ENCODE measurements around the gene SLC44A5. TPM values are rescaled to one million over a fixed set of nuclear protein-coding genes. Genes with fewer than 3 reads are reported as not detected.
"Not testable (repeated sequence)": the region's sequence is repeated elsewhere in the genome, so short reads cannot be mapped to it uniquely, and the experiment has no call there.

Gene SLC44A5
- total RNA-seq, 2 donors from 2014 or later, result 6.7 to 8.4 TPM

DNA sequence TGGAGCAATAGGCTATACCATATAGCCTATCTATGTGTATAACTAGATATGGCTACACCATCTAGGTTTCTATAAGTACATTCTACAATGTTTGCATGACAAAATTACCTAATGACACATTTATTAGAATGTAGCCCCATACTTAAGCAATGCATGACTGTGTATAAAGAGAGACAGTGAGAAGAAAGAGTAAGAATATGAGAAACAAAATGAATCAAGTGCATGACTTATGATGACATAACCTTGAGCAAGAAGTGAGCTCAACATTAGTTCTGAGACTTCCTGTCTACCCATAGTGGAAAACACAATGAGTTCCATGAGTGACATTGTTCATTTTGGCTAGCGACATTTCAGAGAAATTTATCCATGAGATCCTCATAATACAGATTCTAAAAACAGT is 10.1 kb downstream of the SLC44A5 start:
- intact Hi-C loops (cut with DNase I, micrococcal nuclease), result no loop called here
- ATAC-seq (no peak), DNase-seq (no peak)

DNA sequence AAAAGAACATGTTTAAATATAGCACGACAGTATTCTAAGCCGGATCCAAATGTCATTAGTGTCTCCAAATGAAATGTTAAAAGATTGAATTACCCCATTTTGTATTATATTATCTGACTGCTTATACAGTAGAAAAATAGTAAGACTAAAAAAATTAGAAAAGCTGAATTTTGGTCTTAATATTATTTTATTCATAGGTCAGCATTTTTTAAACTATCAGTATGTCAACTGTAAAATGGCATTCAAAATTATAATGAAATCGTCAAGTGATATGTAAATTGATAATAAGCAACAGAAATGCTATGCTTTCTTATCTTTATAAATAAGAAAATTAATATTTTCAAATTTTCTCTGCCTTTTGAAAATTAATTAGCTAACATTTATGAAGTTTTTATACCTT is 16.6 kb downstream of the SLC44A5 start:
- intact Hi-C loops (cut with DNase I, micrococcal nuclease), result no loop called here
- ATAC-seq, result no peak

DNA sequence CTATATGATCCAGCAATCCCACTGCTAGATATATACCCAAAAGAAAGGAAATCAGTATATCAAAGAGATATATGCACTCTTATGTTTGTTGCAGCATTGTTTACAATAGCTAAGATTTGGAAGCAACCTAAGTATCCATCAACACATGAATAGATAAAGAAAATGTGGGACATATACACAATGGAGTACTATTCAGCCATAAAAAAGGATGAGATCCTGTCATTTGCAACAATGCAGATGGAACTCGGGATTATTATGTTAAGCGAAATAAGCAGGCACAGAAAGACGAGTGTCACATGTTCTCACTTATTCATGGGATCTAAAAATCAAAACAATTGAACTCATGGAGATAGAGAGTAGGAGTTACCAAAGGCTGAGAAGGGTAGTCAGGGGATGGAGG is 17.5 kb downstream of the SLC44A5 start:
- DNase-seq; intact Hi-C loops (cut with DNase I, micrococcal nuclease); ATAC-seq: not testable (repeated sequence)

More for the DNA sequence above, 16.6 kb downstream of the SLC44A5 start:
- no peak for DNase-seq

DNA sequence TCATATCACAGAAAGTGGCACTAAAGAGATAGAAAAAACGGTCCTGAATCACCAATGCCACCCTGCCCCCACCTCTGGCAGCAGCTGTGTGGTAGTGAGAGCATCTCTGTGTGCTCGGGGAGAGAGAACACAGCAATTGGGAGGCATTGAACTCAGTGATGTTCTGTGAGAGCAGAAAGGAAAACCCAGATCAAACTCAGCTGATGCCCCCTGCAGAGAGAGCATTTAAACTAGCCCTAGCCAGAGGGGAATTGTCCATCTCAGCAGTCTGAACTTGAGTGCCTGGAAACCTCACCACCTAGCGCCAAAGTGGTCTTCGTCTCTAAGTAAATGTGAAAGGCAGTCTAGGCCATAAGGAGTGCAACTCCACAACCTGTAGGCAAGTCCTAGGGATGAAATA is 21.3 kb downstream of the SLC44A5 start:
- DNase-seq (no peak), ATAC-seq (no peak)
- intact Hi-C loops (cut with DNase I, micrococcal nuclease), result no loop called here

DNA sequence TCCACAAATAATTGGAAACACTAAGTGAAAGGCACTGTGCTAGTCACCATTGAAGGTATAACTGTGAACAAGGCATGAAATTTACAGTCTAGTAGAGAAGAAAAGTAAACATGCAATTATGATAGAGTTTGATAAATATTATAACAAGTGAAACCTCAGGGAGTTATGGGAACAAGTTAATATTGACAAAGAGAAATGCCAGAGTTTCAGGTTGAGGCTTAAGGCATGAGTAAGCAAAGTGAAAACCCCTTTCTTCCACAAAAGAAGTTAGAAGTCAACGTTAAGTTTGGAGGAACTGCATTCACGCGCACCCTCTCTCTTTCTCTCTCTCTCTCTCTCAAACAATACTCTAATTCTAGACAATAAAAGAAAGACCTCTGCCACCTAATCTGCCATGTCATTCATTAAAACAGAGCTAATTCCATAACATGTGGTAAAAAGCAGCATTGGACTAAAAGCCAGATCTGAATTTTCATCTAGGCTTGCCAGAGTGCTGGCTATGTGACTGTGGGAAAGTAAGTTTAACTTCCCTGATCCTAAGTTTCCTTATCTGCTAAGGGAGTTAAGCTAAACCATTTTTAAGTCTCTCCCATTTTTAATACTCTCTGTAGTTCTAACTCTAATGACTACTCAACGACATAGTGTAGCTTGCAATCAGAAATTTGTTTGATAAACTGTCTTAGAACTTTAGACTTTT is 22.0 kb downstream of the SLC44A5 start:
- ATAC-seq (no peak), DNase-seq (no peak)
- intact Hi-C loops (cut with DNase I, micrococcal nuclease), result no loop called here

DNA sequence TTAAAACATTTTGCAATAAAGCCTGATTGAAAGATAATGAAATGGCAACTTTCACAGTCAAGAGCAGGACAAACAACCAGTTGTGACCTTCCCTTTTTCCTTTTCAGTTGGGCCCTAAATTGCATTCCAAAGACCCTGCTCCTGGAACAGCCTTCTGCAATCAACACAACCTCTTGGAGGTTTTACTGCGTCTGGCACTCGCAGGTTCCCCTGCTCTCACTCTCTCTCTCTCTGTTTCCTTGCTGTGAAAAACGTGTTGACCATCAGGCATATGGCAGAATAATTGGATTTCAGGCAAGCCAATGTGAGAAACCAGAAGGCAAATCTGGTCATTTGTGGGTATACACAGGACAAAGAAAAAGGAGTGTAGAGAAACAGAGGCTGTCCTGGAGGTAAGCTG is 23.2 kb downstream of the SLC44A5 start:
- intact Hi-C loops (cut with DNase I, micrococcal nuclease), result no loop called here
- DNase-seq (no peak), ATAC-seq (no peak)

DNA sequence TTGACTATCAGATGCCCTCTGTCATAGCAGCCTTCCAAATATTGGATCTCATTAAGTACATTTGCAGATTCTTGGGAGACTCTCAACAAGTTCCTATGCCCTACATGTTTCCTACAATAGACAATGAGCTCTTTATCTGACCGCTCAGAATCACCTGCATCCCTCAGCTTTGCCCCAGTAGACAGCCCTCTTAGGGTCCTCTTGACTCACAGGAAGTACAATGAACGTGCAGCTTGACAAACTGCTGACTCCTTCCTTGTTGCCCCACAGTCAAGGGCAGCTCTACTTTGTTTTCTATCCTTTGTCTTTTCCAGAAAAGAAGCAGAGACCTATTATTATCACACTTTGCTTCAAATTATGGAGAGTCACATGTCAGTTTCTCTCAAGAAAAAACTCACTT is 27.6 kb downstream of the SLC44A5 start:
- DNase-seq (no peak), ATAC-seq (no peak)
- intact Hi-C loops (cut with DNase I, micrococcal nuclease), result no loop called here

DNA sequence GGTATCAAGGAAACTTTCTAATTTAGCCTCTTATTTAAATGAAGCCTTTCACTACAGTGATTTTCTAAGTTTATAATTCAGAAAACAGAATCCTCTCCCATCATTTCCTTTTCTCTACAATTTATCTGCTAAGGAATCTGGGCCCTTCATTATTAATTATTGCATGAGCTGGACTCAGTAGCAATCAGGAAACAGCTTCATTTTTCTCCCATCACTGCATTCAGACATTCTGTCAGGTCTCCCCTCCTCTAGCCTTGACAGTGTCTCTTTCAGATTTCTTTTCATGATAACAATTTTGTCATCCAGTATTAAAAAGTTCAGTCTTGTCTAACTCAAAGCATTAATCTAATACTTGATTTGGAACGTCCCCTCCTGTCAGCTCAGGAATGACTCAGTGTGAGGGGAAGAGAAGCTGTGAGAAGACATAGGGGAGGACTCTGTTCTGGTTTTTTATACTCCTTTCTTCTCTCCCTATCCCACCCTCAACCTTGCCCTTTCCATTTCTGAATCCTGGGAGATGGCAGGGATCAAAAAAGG is 28.1 kb downstream of the SLC44A5 start:
- intact Hi-C loops (cut with DNase I, micrococcal nuclease), result no loop called here
- ATAC-seq (no peak), DNase-seq (no peak)

DNA sequence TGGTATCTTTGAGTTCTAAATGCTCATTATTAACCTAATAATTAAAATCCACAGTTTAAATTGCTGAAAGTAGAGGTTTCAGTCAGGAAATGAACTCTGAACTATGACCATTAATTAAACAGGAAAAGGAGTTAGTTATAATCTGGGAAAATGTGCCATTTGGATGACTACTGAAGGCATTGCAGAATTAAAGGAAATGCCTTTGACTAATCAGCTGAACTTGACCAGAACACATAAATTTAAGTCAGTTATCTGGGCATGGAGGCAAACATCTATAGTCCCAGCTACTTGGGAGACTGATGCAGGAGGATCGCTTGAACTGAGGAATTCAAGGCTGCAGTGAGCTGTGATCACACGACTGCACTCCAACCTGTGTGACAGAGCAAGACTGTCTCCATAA is 31.9 kb downstream of the SLC44A5 start:
- intact Hi-C loops (cut with DNase I, micrococcal nuclease), result no loop called here
- no peak for DNase-seq
- ATAC-seq, result no peak

DNA sequence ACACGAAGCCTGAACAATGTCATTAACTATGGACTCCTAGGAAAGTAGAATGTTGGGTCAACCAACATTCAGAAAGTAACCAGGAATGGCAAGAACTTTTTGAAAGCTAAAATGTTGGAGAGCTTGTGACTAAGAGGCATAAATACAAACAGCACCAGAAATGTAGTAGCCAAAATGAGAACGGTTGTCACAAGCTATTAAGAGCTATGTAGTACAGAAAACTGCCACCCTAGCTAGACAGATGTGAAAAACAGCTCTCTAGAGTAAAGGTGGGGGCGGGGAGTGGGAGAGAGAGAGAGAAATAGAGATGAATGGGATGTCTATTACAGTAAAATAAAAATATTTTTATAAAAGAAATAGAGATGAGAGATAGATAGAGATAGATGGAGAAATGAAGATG is 35.1 kb downstream of the SLC44A5 start:
- intact Hi-C loops (cut with DNase I, micrococcal nuclease), result no loop called here
- DNase-seq (no peak), ATAC-seq (no peak)

DNA sequence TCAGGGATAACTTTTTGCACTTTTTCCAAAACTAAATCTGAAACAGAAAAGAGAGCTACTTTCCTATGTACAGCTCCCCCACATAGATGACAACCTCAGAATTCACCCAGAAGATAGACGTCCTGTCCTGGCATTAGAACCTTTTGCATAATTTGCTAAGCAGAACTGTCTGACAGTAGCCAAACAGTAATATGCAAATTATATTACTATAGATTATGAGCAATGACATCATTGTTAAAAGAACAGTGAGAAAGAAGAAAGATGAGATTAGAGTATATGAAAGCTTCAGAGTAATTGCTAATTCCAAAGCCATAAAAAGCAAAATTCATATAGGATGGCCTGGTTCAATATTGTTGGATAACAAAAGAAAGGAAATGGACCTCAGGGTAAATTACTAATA is 43.7 kb downstream of the SLC44A5 start:
- DNase-seq (no peak), ATAC-seq (no peak)
- intact Hi-C loops (cut with DNase I, micrococcal nuclease), result no loop called here

DNA sequence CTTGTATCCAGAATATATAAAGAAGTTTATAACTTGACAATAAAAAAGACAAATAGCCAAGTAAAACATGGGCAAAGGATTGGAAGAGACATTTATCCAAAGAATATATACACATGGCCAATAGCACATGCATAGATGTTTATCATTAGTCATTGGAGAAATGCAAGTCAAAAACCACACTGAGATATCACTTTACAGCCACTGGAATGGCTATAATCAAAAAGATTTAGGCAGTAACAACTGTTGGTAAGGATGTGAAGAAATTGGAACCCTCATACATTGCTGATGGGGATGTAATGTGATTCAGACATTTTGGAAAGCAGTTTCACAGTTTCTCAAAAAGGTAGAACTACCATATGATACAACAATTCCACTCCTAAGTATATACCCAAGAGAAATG is 51.1 kb downstream of the SLC44A5 start:
- DNase-seq (no peak), ATAC-seq (no peak)
- intact Hi-C loops (cut with DNase I, micrococcal nuclease), result no loop called here

DNA sequence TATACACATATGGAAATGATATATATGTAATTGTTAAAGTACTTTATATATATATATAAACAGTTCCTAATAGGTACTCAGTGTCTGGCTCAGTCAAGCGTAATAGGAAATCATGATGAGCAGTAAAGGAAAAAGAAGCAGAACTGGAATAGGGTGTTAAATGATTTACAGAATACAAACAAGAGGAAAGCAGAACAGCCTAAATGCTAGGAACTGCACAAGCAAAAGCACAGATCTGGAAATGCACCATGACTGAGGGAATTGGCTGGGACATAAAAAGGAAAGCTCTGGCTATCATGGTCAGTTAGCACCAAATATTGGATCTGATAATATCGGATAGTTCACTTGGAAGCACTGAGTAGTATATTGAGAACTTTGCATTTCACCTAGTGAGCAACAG is 51.8 kb downstream of the SLC44A5 start:
- peak; percentile 82 for ATAC-seq
- no peak for DNase-seq
- intact Hi-C loops (cut with DNase I, micrococcal nuclease), result no loop called here

DNA sequence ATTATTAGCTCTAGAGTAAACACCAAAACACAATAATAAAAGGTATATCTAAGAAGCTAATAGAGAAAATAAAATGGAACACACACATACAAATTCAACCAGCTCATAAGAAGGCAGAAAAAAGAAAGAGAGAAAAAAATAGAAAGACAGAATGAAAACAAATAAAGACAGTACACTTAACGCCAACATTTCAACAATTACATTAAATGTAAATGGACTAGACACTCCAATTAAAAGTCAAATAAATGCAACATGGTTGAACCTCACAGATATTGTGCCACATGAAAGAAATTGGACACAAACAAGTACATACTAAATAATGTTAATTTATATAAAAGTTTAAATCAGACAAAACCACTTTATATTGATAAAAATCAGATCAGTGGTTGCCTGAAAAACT is 56.0 kb downstream of the SLC44A5 start:
- DNase-seq, result no peak
- intact Hi-C loops (cut with DNase I, micrococcal nuclease), result no loop called here
- no peak for ATAC-seq

DNA sequence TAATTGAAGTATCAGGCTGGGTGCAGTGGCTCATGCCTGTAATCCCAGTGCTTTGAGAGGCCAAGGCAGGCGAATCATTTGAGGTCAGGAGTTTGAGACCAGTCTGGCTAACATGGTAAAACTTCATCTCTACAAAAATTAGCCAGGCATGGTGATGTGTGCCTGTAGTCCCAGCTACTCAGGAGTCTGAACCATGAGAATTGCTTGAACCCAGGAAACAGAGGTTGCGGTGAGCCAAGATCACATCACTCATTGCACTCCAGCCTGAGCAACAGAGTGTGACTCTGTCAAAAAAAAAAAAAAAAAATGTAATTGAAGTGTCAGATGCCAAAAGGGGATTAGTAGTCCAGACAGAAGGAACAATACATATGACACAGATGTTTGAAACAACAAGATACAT is 56.7 kb downstream of the SLC44A5 start:
- intact Hi-C loops (cut with DNase I, micrococcal nuclease), result no loop called here
- no peak for ATAC-seq
- no peak for DNase-seq

DNA sequence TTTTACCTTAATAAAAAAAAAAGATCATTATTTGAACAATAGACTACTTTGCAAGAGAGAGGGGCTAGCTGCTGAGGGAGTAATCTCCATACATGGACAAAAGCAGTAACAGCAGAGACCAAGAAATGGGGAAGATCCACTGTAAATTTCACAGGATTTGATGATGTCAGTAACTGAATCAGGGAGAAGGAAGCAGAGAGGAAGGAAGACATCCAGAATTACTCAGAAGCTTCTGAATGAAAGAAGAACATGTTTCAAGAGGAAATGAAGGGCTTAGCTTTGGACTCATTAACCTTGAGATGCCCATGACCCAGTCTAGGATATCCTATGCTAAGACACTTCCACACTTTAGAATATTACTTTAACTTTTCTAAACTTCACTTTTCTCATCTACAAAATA is 60.4 kb downstream of the SLC44A5 start:
- no peak for ATAC-seq
- DNase-seq, result no peak
- intact Hi-C loops (cut with DNase I, micrococcal nuclease), result no loop called here

DNA sequence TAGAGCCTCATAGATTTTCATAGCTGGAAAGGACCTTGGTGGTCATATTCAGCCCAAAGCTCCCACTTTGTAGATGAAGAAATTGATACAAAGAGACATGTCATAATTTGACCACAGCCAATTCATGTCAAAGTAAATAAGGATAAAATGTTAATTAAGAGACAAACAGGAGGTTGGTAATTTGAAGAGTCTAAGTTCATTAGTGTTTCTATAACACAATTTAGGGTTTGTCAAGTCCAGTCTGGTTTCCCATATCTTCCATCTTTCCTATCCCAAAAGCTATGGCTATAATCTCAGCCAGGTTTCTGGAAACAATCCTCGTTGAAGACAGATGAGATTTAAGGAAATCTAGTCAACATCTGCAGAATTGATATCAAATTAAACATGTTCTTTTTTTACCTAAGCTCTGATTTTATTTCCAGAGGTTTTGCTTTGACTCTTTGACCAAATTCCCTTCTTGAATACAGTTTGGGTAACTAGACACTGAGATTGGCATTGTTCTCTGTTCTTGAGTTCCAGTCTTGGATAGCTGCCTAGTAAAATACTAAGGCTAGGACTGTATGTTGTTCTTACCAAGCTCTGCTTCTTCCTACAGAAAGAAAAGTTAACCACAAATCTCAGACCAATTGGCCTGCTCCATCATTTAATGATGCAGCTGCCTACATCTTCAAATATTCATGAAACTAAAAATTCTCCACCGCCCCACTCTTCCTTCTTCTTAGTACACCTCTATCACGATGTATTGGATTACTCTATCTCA is 62.0 kb downstream of the SLC44A5 start:
- intact Hi-C loops (cut with DNase I, micrococcal nuclease), result no loop called here
- ATAC-seq, result no peak
- no peak for DNase-seq

DNA sequence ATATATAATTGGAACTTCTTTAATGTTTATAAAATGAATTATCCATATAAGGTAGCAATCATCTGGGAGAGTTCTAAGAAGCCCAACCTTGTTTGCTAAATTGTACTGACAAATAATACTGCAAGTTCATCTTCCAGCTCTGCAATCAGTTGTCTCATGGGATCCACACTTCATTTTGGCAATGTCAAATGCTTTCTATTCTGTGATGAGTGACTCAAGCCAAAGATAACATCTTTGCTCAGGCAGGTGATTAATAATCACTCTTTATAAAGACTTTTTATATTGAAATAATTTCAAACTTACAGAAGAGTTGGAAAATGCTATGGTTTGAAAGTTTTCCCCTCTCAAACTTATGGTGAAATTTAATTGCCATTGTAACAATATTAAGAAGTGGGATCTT is 67.2 kb downstream of the SLC44A5 start:
- intact Hi-C loops (cut with DNase I, micrococcal nuclease), result no loop called here
- no peak for DNase-seq
- no peak for ATAC-seq

DNA sequence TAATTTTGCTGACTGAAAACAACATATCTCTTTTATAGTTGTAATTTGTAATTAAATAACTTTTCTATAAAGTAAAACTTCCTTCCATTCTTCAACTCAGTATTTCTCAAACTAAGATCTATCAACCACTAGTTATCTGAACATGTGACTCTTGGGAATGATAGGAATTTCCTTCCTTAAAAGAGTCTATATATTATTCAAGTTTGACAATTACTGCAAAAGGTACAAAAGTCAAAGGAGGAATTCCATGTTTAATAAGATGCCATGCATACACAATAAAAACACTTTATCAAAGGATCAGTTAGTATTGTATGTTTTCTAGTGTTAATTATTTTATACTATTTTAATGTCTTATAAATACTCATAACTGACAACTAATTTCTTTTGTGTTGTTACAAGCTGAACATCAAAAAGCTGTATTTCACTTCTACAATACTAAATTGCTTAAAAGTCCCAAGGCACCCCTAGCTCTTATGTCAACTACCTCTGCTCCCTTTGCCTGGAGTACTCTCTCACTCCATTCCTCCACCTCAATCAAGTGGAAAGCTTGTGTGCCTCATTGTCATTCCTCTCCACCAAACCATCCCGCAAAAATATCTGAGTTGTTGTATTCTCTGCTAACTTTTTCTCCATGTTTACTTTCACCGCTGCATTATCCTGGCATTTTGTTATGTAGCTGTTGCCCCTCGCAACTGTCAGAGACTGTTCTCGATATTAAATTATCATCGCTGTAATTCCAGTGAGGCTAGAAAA is 67.9 kb downstream of the SLC44A5 start:
- ATAC-seq (no peak), DNase-seq (no peak)
- intact Hi-C loops (cut with DNase I, micrococcal nuclease), result no loop called here
